ENCODE results near the gene GPC5. TPM values are rescaled to one million over a fixed set of nuclear protein-coding genes. Genes with fewer than 3 reads are reported as not detected.

GPC5 gene
- total and polyA plus RNA-seq, 3 donors from 2014 or later = 11.5 to 81.8 (median 52.1) TPM

DNA sequence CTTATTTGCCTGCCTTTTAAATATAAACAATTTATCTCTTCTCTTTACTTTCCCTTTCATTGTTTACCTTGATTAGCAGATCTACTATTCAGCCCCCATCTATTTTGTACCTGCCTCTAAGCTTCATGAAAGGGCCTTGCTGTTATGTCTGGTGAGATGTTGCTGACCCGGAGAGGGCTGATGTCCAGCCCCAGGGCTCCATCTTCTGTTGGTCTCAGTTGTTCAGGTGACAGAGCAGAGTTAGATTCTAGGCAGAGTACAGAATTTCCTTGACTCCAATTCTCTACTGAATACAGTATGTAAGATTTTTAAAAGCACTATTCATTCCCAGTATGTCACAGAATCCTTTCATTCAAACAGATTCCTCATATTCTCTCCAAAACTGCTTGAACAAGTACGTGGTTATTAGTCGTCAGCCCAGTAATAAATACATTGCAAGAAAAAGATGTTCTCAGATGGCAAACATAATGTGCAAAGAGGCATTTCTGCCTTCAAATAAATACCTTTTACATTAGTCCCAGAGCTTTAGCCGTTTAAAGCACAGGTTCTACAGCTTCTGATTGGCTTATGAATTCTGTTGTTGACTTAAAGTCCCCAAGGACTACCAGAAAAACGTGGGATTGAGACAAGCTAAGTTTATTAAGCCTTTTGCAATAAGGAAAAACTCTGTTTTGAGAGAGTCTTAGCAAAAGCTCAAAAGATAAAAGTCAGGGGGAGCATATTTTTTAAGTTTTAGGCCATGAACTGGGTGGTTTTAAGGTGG is 159.1 kb downstream of the GPC5 start:
- intact Hi-C loops (cut with DNase I; ENCODE audit: low total_unique reads) = no loop called here
- Histone ChIP-seq H3K4me3 (no peak overlapping the region), H3K27ac (no peak overlapping the region), H3K27me3 (no peaks in the 10 kb centered on the region), H3K36me3 (ENCODE audit: low read depth, missing control alignments) (no peaks in the 10 kb centered on the region), H3K9me3 (no peaks in the 10 kb centered on the region), H3K4me1 (no peaks in the 10 kb centered on the region)
- WGBS, 2 donors = 55 to 56% methylated on average over 5 of the region's 5 CpGs
- no peak for TF ChIP-seq POLR2A (IDR thresholded peaks at IDR 0.05)
- TF ChIP-seq, protein P1, sequence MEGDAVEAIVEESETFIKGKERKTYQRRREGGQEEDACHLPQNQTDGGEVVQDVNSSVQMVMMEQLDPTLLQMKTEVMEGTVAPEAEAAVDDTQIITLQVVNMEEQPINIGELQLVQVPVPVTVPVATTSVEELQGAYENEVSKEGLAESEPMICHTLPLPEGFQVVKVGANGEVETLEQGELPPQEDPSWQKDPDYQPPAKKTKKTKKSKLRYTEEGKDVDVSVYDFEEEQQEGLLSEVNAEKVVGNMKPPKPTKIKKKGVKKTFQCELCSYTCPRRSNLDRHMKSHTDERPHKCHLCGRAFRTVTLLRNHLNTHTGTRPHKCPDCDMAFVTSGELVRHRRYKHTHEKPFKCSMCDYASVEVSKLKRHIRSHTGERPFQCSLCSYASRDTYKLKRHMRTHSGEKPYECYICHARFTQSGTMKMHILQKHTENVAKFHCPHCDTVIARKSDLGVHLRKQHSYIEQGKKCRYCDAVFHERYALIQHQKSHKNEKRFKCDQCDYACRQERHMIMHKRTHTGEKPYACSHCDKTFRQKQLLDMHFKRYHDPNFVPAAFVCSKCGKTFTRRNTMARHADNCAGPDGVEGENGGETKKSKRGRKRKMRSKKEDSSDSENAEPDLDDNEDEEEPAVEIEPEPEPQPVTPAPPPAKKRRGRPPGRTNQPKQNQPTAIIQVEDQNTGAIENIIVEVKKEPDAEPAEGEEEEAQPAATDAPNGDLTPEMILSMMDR (IDR thresholded peaks at IDR 0.05) = no peak
- no peak for DNase-seq

DNA sequence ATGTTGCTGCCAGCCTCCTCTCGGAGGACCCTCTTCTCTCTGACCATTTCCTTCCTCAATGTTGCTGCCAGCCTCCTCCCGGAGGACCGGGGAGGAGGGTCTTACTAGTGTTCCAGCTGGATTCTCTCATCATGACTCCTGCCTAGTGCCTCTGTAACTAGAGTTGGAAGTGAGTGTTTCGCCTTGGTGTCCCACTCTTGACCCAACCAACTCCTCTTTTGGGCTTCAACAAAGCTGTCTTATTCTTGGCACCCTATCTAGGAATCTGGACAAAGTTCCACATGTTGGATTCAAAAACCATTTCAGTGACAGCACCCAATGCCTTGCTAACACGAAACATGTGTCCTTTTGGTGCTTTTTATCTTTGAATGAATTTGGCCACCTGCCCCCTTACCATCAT is 165.4 kb downstream of the GPC5 start:
- DNase-seq = no peak
- Histone ChIP-seq H3K27me3 (no peaks in the 10 kb centered on the region), H3K9me3 (no peaks in the 10 kb centered on the region), H3K36me3 (ENCODE audit: low read depth, missing control alignments) (no peaks in the 10 kb centered on the region), H3K27ac (no peak overlapping the region), H3K4me1 (no peaks in the 10 kb centered on the region), H3K4me3 (no peak overlapping the region)
- 80 to 81% methylated on average over 5 of the region's 5 CpGs for WGBS, 2 donors
- intact Hi-C loops (cut with DNase I; ENCODE audit: low total_unique reads) = no loop called here
- TF ChIP-seq POLR2A (IDR thresholded peaks at IDR 0.05) = no peak
- TF ChIP-seq, protein P1 (IDR thresholded peaks at IDR 0.05) = no peak

DNA sequence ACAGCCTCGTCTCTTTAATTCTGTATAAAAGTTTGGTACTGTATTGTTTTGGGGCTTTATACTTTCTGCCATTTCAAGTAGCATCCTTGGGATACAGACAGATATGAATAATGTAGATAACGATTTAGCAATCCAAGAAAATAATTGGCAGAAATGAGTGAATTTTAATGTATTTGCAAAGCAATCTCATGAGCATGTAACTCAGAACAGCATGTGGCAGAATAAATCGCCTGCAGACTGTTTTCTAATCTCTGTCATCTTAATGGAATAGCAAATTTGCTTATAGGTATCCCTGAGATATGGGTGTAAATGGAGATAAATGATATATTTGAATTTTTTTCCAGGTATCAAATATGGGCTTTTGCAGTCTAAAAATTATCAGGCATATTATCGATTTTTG is 166.0 kb downstream of the GPC5 start:
- no peak for DNase-seq
- 79 to 80% methylated on average over 4 of the region's 4 CpGs for WGBS, 2 donors
- no peak for TF ChIP-seq POLR2A (IDR thresholded peaks at IDR 0.05)
- TF ChIP-seq, protein P1 (IDR thresholded peaks at IDR 0.05) = no peak
- Histone ChIP-seq H3K9me3 (no peaks in the 10 kb centered on the region), H3K4me3 (no peak overlapping the region), H3K36me3 (ENCODE audit: low read depth, missing control alignments) (no peaks in the 10 kb centered on the region), H3K27ac (no peak overlapping the region), H3K27me3 (no peaks in the 10 kb centered on the region), H3K4me1 (no peaks in the 10 kb centered on the region)
- intact Hi-C loops (cut with DNase I; ENCODE audit: low total_unique reads) = no loop called here

DNA sequence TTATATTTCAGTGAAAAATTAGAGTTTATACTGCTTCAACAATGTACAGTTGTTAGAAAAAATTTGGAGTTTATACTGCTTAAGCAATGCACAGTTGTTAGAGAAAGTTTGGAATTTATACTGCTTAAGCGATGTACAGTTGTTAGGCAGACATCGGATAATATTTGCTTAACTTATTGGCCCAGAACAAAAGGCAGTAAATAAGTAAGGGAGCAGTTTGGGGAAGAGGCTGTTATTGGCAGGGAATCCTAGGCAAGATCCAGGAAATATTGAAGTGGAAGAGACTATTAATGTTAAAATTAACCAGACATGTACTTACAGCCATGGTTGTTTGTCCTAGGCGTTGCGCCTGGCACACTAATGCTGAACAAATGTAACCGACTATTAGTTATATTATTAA is 166.9 kb downstream of the GPC5 start:
- intact Hi-C loops (cut with DNase I; ENCODE audit: low total_unique reads) = no loop called here
- Histone ChIP-seq H3K4me3 (no peak overlapping the region), H3K27ac (no peak overlapping the region), H3K4me1 (no peaks in the 10 kb centered on the region), H3K27me3 (no peaks in the 10 kb centered on the region), H3K9me3 (no peaks in the 10 kb centered on the region), H3K36me3 (ENCODE audit: low read depth, missing control alignments) (no peaks in the 10 kb centered on the region)
- WGBS, 2 donors = 63 to 71% methylated on average over 5 of the region's 5 CpGs
- DNase-seq = no peak
- no peak for TF ChIP-seq POLR2A (IDR thresholded peaks at IDR 0.05)
- TF ChIP-seq, protein P1 (IDR thresholded peaks at IDR 0.05) = no peak

Measured in testis (tissue), 3 donors.